ENCODE measurements around the gene EDC3.

EDC3 gene

GRCh38 chr15:74724570-74725224 lies 28.9 kb upstream of the EDC3 start:
- H3K9me3 Mint-ChIP-seq, result no peaks in the 10 kb centered on the region
- no peaks in the 10 kb centered on the region for H3K36me3 Mint-ChIP-seq
- H3K4me3 Mint-ChIP-seq, result peak overlapping the region; percentile 81
- peaks cover 19% of the 10 kb centered on the region for H3K27me3 Mint-ChIP-seq
- H3K4me1 Mint-ChIP-seq, result peaks cover 10% of the 10 kb centered on the region
- H3K27ac Mint-ChIP-seq, result no peak overlapping the region
- DNase-seq (ENCODE audit: low spot score in 2 of 2), result no peak
- ATAC-seq (ENCODE audit: low read depth), result no peak

- Mint-ChIP-seq H3K9me3 (no peaks in the 10 kb centered on the region), H3K36me3 (no peaks in the 10 kb centered on the region), H3K4me1 (peaks cover 10% of the 10 kb centered on the region), H3K4me3 (no peak overlapping the region), H3K27ac (no peak overlapping the region), H3K27me3 (peaks cover 19% of the 10 kb centered on the region)
- peak; percentile 50 for ATAC-seq (ENCODE audit: low read depth)
- no peak for DNase-seq (ENCODE audit: low spot score in 2 of 2)
These were observed 28.0 kb upstream of the EDC3 start for GRCh38 chr15:74723754-74724334.

- Mint-ChIP-seq H3K4me1 (peaks cover 10% of the 10 kb centered on the region), H3K36me3 (no peaks in the 10 kb centered on the region), H3K9me3 (no peaks in the 10 kb centered on the region), H3K4me3 (no peak overlapping the region), H3K27me3 (peaks cover 19% of the 10 kb centered on the region), H3K27ac (no peak overlapping the region)
- DNase-seq (ENCODE audit: low spot score in 2 of 2) (no peak), ATAC-seq (ENCODE audit: low read depth) (no peak)
These were observed 27.4 kb upstream of the EDC3 start for GRCh38 chr15:74723187-74723586.

GRCh38 chr15:74722591-74722990 lies 26.8 kb upstream of the EDC3 start:
- peaks cover 15% of the 10 kb centered on the region for H3K27me3 Mint-ChIP-seq
- no peak overlapping the region for H3K27ac Mint-ChIP-seq
- no peaks in the 10 kb centered on the region for H3K9me3 Mint-ChIP-seq
- ATAC-seq (ENCODE audit: low read depth), result no peak
- H3K4me3 Mint-ChIP-seq, result no peak overlapping the region
- H3K36me3 Mint-ChIP-seq, result no peaks in the 10 kb centered on the region
- DNase-seq (ENCODE audit: low spot score in 2 of 2), result no peak
- peaks cover 10% of the 10 kb centered on the region for H3K4me1 Mint-ChIP-seq

- Mint-ChIP-seq H3K27ac (no peak overlapping the region), H3K36me3 (no peaks in the 10 kb centered on the region), H3K4me3 (no peak overlapping the region), H3K9me3 (no peaks in the 10 kb centered on the region), H3K4me1 (no peaks in the 10 kb centered on the region), H3K27me3 (peaks cover under 1% of the 10 kb centered on the region)
- ATAC-seq (ENCODE audit: low read depth) (no peak), DNase-seq (ENCODE audit: low spot score in 2 of 2) (no peak)
These were observed 20.8 kb upstream of the EDC3 start for GRCh38 chr15:74716651-74717050.

- no peaks in the 10 kb centered on the region for H3K4me1 Mint-ChIP-seq
- no peaks in the 10 kb centered on the region for H3K36me3 Mint-ChIP-seq
- no peaks in the 10 kb centered on the region for H3K9me3 Mint-ChIP-seq
- no peak for ATAC-seq (ENCODE audit: low read depth)
- no peak overlapping the region for H3K27ac Mint-ChIP-seq
- peaks cover 5% of the 10 kb centered on the region for H3K27me3 Mint-ChIP-seq
- no peak for DNase-seq (ENCODE audit: low spot score in 2 of 2)
- H3K4me3 Mint-ChIP-seq, result no peak overlapping the region
These were observed 16.5 kb upstream of the EDC3 start for GRCh38 chr15:74712311-74712710.

- H3K36me3 Mint-ChIP-seq, result no peaks in the 10 kb centered on the region
- H3K4me3 Mint-ChIP-seq, result no peak overlapping the region
- no peaks in the 10 kb centered on the region for H3K4me1 Mint-ChIP-seq
These were observed 14.7 kb upstream of the EDC3 start for GRCh38 chr15:74710319-74711094.

GRCh38 chr15:74709892-74710291 lies 14.1 kb upstream of the EDC3 start:
- peaks cover 11% of the 10 kb centered on the region for H3K27me3 Mint-ChIP-seq
- no peaks in the 10 kb centered on the region for H3K9me3 Mint-ChIP-seq
- DNase-seq (ENCODE audit: low spot score in 2 of 2), result no peak
- no peak overlapping the region for H3K27ac Mint-ChIP-seq
- ATAC-seq (ENCODE audit: low read depth), result no peak
- H3K36me3 Mint-ChIP-seq, result no peaks in the 10 kb centered on the region
- no peaks in the 10 kb centered on the region for H3K4me1 Mint-ChIP-seq
- H3K4me3 Mint-ChIP-seq, result no peak overlapping the region

More at GRCh38 chr15:74710319-74711094, 14.7 kb upstream of the EDC3 start:
- Mint-ChIP-seq H3K9me3 (no peaks in the 10 kb centered on the region), H3K27me3 (peaks cover 9% of the 10 kb centered on the region), H3K27ac (no peak overlapping the region)
- DNase-seq (ENCODE audit: low spot score in 2 of 2) (no peak), ATAC-seq (ENCODE audit: low read depth) (no peak)

- H3K36me3 Mint-ChIP-seq, result no peaks in the 10 kb centered on the region
- H3K9me3 Mint-ChIP-seq, result no peaks in the 10 kb centered on the region
- DNase-seq (ENCODE audit: low spot score in 2 of 2) (no peak), ATAC-seq (ENCODE audit: low read depth) (no peak)
- no peaks in the 10 kb centered on the region for H3K4me1 Mint-ChIP-seq
- H3K27me3 Mint-ChIP-seq, result peaks cover 11% of the 10 kb centered on the region
- H3K4me3 Mint-ChIP-seq, result no peak overlapping the region
- H3K27ac Mint-ChIP-seq, result no peak overlapping the region
These were observed 13.2 kb upstream of the EDC3 start for GRCh38 chr15:74709011-74709410.

- no peak for DNase-seq (ENCODE audit: low spot score in 2 of 2)
- Mint-ChIP-seq H3K27me3 (peaks cover 2% of the 10 kb centered on the region), H3K4me3 (peak overlapping the region; percentile 94), H3K4me1 (peaks cover 17% of the 10 kb centered on the region), H3K9me3 (no peaks in the 10 kb centered on the region), H3K27ac (peak overlapping the region; percentile 96), H3K36me3 (no peaks in the 10 kb centered on the region)
- ATAC-seq (ENCODE audit: low read depth), result no peak
These were observed 984 bp upstream of the EDC3 start for GRCh38 chr15:74696808-74697207.

- H3K9me3 Mint-ChIP-seq, result no peaks in the 10 kb centered on the region
- H3K27ac Mint-ChIP-seq, result peak overlapping the region; percentile 96
- H3K4me1 Mint-ChIP-seq, result peaks cover 17% of the 10 kb centered on the region
- H3K36me3 Mint-ChIP-seq, result no peaks in the 10 kb centered on the region
- H3K27me3 Mint-ChIP-seq, result no peaks in the 10 kb centered on the region
- ATAC-seq (ENCODE audit: low read depth) (no peak), DNase-seq (ENCODE audit: low spot score in 2 of 2) (no peak)
- peak overlapping the region; percentile 94 for H3K4me3 Mint-ChIP-seq
These were observed 540 bp upstream of the EDC3 start for GRCh38 chr15:74696398-74696729.

GRCh38 chr15:74692327-74692726 lies 3.5 kb downstream of the EDC3 start:
- Mint-ChIP-seq H3K4me1 (peaks cover 19% of the 10 kb centered on the region), H3K36me3 (peaks cover 4% of the 10 kb centered on the region), H3K4me3 (no peak overlapping the region), H3K9me3 (no peaks in the 10 kb centered on the region), H3K27ac (no peak overlapping the region), H3K27me3 (no peaks in the 10 kb centered on the region)
- ATAC-seq (ENCODE audit: low read depth) (no peak), DNase-seq (ENCODE audit: low spot score in 2 of 2) (no peak)

- H3K4me3 Mint-ChIP-seq, result no peak overlapping the region
- ATAC-seq (ENCODE audit: low read depth) (no peak), DNase-seq (ENCODE audit: low spot score in 2 of 2) (no peak)
- peaks cover 7% of the 10 kb centered on the region for H3K36me3 Mint-ChIP-seq
- no peaks in the 10 kb centered on the region for H3K9me3 Mint-ChIP-seq
- H3K4me1 Mint-ChIP-seq, result peaks cover 7% of the 10 kb centered on the region
- no peak overlapping the region for H3K27ac Mint-ChIP-seq
- no peaks in the 10 kb centered on the region for H3K27me3 Mint-ChIP-seq
These were observed 12.1 kb downstream of the EDC3 start for GRCh38 chr15:74683758-74684157.

GRCh38 chr15:74682954-74683353 lies 12.9 kb downstream of the EDC3 start:
- peaks cover 7% of the 10 kb centered on the region for H3K36me3 Mint-ChIP-seq
- no peak overlapping the region for H3K4me3 Mint-ChIP-seq
- H3K27ac Mint-ChIP-seq, result no peak overlapping the region
- no peaks in the 10 kb centered on the region for H3K9me3 Mint-ChIP-seq
- DNase-seq (ENCODE audit: low spot score in 2 of 2) (no peak), ATAC-seq (ENCODE audit: low read depth) (no peak)
- H3K4me1 Mint-ChIP-seq, result peaks cover 5% of the 10 kb centered on the region
- H3K27me3 Mint-ChIP-seq, result no peaks in the 10 kb centered on the region
